ENCODE measurements around the gene CD48.

- no peak for TF ChIP-seq CTCF (IDR thresholded peaks at IDR 0.05)
- no peak for TF ChIP-seq POLR2A (IDR thresholded peaks at IDR 0.05)
- TF ChIP-seq EP300 (IDR thresholded peaks at IDR 0.05) = no peak
- no peak for TF ChIP-seq POLR2AphosphoS5 (IDR thresholded peaks at IDR 0.05)
These were observed 68.5 kb downstream of the CD48 start for GRCh38 chr1:160643138-160643537.

Data from upper lobe of left lung (tissue), 4 donors.